Erythroblast (primary cell): ENCODE measurements around the gene FLRT2.

Experiments used
- DNase-seq, 2 experiments: peaks; one replicate each; lab custom pipeline; 2025; lab: John Stamatoyannopoulos, UW
- GATA1 ChIP-seq: IDR thresholded peaks from 2 replicates; pipeline ENCODE4 v1.6.1; 2011; ENCODE audit warnings: low read depth, mild to moderate bottlenecking, control low read depth, low read length, moderate library complexity
- POLR2A ChIP-seq: IDR thresholded peaks from 2 replicates; pipeline ENCODE4 v1.6.1; 2011; ENCODE audit warnings: mild to moderate bottlenecking, low read length

The FLRT2 gene

DNA sequence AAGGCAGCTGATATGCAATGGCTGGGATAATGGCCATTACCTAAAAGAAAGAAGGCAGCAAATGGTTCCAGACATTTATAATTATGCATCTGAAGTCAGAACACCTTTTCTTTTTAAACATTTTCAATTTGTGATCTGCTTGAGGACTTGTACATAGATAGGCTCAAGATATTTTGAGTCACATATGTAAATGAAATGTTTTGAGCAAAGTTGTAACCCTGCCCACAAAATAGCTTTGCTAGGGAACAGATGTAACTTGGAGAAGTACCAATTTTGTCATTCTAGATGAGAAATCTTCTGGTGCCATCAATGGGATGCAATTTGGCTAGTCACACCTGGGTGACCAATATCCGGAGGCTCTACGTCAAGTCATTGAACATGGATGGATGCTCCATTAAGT, 123.1 kb downstream of the FLRT2 start:
- TF ChIP-seq GATA1 (no peak), POLR2A (no peak)
- DNase-seq = no peak

DNA sequence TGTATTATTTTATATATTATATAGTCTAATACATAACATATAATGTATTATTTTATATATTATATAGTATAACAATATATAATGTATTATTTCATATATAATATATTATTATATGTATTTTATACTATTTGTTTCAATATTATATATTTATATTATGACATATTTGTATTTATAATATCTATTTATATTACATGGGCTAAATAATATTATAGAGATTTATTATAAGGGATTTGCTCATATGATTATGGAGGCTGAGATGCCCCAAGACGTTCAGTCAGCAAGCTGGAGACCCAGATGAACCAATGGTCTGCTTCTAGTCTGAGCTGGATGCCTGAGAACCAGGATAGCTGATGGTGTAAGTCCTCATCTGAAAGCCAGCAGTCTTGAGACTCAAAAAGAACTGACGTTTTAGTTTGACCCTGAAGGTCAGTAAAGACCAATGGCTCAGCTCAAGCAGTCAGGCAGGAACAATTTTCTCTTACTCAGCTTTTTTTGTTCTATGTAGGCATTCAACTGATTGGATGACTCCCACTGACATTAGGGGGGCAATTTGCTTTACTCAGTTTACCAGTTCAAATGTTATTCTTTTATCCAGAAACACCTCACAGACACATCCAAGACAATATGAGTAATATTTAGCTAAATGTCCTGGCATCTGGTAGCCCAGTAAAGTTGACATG, 130.4 kb downstream of the FLRT2 start:
- no peak for DNase-seq
- no peak for TF ChIP-seq POLR2A
- no peak for TF ChIP-seq GATA1

DNA sequence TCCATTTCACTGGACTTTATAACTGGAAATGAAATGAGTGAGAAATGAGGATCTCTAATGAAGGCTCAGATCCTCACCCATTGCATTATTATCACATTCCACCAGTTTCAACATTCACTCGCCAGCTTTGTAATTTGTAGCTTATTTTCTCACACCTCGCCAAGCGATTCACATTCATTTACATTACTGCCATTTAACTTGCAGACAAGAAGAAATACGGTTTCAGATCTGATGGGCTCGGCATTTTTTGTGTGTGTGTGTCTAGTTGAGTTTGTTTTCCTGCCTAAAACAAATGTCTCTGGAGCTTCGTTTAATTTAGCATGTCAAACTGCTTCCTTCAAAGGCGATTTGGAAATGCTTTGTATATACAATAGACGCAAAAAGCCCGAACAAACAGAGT, 132.2 kb downstream of the FLRT2 start:
- TF ChIP-seq POLR2A (no peak), GATA1 (no peak)
- DNase-seq = no peak

DNA sequence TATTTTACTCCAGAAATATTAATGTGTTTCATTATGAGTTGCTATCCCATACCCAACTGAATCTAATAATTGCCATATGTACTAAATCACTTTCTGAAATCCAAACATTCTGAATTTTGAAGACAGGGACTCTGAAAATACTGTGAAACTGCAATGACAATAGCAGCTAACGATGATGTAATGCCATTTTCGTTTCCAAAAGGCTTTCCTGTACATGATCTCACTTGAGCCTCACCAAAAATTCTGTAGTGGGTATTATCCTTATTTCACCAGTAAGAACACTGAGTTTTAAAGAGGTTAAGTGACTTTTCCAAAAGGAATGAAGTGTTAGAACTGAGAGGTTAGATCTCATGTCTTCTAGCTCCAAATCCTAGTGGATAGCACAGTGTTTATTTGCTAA, 133.3 kb downstream of the FLRT2 start:
- TF ChIP-seq GATA1 = no peak

DNA sequence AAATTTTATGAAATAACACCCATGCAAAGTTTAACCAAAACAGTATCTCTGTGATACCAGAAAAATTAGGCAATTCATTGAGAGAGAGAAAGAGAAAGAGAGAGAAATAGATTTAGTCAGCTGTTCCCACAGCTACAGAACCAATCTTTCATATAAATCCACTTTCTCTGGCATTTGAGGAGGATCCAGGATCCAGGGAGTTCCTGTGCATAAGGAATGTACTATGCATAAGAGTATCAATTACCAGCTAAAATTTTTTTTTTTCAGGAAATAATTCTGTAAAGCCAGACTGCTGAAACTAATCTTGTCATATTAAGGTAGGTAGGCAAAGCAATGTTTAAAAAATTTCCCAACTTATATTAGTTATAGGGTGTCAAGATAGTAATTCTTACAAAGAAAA, 133.7 kb downstream of the FLRT2 start:
- TF ChIP-seq POLR2A = no peak
- TF ChIP-seq GATA1 = no peak
- no peak for DNase-seq

More for the DNA sequence above, 133.3 kb downstream of the FLRT2 start:
- DNase-seq = no peak

DNA sequence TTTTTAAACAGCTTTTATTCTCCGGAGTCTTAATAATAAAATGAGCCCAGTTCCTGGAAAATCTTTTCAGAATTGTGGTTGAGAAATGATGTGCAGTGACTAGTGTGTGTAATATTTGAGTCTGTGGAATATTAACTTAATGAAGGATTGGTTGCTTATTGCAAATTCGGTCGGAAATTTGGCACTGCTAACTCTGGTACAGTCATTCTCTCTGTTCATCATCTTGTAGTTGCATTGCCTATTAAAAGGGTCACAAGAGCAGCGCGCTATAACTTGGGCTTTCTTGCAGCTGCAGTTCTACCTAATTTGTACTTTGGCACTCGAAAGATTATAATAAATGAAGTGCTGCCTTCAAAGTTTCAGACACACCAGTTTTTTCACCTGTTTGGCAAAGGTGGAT, 146.0 kb downstream of the FLRT2 start:
- DNase-seq = no peak
- TF ChIP-seq GATA1 = no peak
- TF ChIP-seq POLR2A = no peak

DNA sequence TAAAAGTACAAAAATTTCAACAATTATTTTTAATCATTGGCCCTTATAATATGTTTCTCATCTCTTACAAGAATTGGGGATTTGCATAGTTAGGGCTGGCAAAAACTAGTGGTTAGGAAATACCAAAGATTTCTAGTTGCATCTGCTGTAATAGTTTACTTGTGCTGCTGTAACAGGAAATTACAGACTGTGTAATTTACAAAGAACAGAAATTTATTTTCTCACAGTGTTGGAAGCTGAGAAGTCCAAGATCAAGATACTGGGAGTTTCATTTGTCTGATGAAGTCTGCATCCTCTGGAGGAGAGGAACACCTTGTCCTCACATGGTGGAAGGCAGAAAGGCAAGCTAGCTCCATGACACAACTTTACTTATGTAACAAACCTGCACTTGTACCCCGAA, 157.0 kb downstream of the FLRT2 start:
- no peak for TF ChIP-seq GATA1
- no peak for DNase-seq

DNA sequence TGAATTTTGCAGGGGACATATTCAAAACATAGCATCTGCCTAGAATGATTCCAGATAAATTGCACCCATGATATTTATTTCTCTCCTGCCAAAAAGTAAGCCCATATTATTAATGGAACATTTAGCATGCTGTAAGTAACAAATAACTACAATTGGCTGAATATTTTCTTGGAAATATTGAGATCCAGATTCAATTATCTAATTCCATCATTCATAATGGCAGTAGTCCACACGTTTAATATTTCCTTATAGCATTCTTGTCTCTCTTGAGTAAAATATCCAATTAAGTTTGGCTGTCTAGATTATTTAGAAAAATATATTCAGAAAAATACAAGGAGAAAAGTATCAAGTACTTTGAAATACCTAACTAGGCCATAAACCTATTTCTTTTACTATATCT, 157.5 kb downstream of the FLRT2 start:
- TF ChIP-seq GATA1 (no peak), POLR2A (no peak)
- no peak for DNase-seq

DNA sequence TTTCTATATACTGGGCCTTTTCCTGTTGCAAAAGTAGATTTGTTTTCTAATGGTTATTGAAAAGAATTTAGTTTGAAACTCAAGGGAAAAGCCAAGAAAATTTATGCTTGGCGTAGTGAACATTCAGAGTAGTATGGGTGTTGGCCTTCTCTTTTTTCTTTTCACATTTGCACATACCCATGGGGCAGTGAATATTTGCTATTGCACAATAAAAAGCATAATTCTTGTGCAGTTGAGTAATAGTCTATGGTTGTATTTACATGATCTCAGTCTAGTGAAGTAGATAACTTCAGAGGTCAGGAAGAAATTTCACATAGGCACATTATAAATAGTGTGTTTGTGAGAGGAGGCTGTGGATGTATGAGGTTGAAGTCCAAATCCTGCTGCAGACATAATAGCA, 158.1 kb downstream of the FLRT2 start:
- no peak for DNase-seq

DNA sequence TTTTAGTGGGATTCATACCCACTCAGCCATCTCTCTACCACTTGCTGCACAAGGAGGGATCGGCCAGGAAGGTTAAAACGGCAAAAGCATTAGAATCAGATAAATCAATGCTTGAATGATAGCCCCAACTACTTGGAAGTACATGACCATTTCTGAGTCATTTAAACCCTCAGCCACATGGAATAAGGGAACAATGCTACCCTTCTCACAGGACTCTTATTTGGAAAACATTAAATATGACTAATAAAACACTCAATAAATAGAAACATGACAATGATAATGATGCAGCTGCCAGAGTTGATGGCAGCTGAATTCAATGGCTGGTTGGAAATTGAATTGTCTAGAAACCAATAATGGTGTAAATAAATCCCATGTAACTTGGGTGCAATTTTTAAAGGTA, 165.4 kb downstream of the FLRT2 start:
- TF ChIP-seq GATA1 = no peak
- TF ChIP-seq POLR2A = no peak

More for the DNA sequence above, 158.1 kb downstream of the FLRT2 start:
- TF ChIP-seq POLR2A = no peak
- TF ChIP-seq GATA1 = no peak

DNA sequence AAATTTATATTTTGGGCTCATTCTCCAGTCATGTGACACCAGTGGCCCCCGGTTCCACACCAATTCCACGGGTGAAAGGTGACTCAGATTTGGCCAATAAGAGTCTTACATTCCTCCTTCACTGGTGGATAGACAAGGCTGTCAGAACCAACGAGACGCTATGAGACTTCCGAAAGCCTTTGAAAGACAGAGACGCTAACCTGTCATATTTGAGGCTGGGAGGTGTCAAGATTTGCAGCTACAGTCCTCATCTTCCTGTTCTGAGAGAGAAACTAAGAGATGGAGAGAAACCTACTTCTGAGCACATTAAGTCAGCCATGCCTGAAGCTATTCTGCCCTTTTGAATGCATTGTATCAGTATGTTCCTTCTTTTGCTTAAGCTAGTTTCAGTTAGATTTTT, 171.2 kb downstream of the FLRT2 start:
- DNase-seq = no peak
- TF ChIP-seq GATA1 (no peak), POLR2A (no peak)

More for the DNA sequence above, 165.4 kb downstream of the FLRT2 start:
- DNase-seq = no peak

DNA sequence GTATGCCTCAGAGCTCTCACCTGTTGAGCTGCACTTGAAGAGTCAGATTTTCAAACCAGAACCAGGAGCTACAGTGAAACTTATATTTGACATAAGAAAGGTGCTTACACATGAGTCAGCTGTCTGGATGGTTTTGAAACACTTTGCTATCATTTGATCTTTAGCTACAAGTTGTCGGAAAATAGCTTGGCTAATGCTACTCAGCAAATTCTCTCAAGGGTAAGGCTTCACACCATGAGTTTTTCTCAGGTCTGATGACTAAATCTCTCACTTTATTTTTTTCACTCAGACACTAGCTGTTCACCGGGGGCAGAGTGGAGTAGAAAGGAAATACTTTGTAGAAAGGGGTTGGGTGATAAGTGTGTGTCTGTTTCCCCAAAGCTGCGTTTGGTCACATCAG, 171.8 kb downstream of the FLRT2 start:
- no peak for TF ChIP-seq GATA1
- no peak for TF ChIP-seq POLR2A
- DNase-seq = no peak

DNA sequence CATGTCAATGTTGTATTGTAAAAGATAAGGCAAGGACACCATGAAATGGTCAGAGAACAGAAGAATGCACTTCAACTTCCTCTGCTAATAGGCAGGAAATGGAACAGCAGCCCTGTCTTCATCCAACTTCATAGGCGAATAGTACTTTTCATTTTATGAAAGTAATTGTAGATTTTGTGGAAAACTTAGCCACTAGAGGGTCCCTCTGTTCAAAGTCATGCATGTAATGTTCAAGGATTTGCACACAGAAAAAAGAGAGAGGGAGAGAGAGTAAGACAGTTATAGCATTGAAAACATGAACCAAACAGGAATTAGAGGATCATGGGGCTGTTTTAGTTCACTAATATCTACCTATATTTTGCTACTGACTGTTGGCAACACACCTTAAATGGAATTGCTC, 172.2 kb downstream of the FLRT2 start:
- no peak for DNase-seq
- TF ChIP-seq POLR2A = no peak
- TF ChIP-seq GATA1 = no peak

DNA sequence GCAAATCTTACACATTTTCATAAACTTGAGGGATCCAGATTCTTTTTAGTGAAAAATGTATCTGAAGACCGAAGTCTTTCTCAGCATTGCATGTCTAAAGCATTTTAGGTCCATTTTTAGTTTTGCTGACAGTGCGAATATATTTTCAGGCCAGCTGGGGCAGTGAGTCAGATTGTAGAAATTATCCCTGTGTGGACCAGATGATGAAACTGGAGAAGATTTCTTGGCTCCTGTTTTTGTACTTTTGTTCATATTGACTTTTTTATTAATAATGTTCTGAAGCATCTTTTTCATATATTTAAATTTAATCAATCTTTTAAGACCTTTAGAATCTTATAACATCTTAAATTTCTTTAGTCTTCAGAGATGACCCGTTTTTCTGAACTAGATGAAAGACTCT, 173.1 kb downstream of the FLRT2 start:
- no peak for DNase-seq
- TF ChIP-seq GATA1 (no peak), POLR2A (no peak)
